GM21447 (cell line): ENCODE measurements around the gene TRABD2A.
"Not testable (repeated sequence)": the region's sequence is repeated elsewhere in the genome, so short reads cannot be mapped to it uniquely, and the experiment has no call there.

Experiments
- ATAC-seq: cut with Tn5 transposase; IDR thresholded peaks from one replicate; pipeline ENCODE4 v1.9.1; 2021; ENCODE audit not compliant: unreplicated experiment

The TRABD2A gene

DNA sequence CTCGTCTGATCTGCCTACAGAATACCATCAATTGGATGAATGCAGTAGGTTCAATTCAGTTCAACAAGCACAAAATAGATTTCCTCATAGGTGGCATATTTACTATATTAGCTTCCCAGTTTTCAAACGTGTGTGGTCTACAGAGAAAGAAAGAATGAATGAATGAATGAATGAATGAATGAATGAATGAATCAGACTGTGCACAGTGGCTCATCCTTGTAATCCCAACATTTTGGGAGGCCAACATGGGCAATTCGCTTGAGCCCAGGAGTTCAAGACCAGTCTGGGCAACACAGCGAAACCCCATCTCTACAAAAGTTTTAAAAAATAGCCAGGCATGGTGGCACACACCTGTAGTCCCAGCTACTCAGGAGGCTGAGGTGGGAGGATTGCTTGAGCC, 94.9 kb downstream of the TRABD2A start:
- no peak for ATAC-seq

GRCh38 chr2:84782717-84783442, 98.0 kb downstream of the TRABD2A start:
- no peak for ATAC-seq

GRCh38 chr2:84781942-84782716, 98.8 kb downstream of the TRABD2A start:
- ATAC-seq = peak; percentile 72

- ATAC-seq = no peak
Measured at GRCh38 chr2:84779781-84780180, 101.1 kb downstream of the TRABD2A start.

- no peak for ATAC-seq
Measured at GRCh38 chr2:84778911-84779690, 101.8 kb downstream of the TRABD2A start.

DNA sequence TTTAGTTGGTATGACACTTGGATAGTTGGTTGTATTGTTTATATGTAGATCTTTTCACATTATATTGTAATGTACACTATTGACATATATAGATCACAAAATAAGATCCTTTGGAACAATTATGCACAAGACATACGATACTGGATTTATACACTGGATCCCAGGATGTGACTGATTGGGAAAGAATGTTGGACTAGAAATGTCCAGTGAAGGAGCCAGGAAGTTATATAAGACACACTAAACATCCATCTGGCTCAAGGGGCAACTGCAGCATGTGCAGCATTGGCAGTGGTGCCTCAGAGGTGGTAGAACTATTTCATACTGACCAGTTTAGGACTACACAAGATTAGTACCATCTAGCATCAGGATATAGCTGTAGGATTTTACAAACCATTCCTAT, 104.9 kb downstream of the TRABD2A start:
- ATAC-seq = no peak

GRCh38 chr2:84773562-84773961, 107.3 kb downstream of the TRABD2A start:
- not testable (repeated sequence) for ATAC-seq
